OCI-LY3 (cell line): ENCODE measurements around the gene UBE2E1.

Source experiments
- CTCF ChIP-seq: fragments of 200-600, 300-600 bp; sonication (generic); IDR thresholded peaks from 2 replicates; pipeline ENCODE4 v1.5.1; 2014; ENCODE audit warnings: antibody characterized with exemption, low read length, low read depth
- EZH2phosphoT487 ChIP-seq: fragments of 200-600 bp; shearing (Covaris generic); IDR thresholded peaks from 2 replicates; pipeline ENCODE4 v1.6.1; 2018; ENCODE audit warnings: antibody characterized with exemption, mixed run types, low read depth

DNA sequence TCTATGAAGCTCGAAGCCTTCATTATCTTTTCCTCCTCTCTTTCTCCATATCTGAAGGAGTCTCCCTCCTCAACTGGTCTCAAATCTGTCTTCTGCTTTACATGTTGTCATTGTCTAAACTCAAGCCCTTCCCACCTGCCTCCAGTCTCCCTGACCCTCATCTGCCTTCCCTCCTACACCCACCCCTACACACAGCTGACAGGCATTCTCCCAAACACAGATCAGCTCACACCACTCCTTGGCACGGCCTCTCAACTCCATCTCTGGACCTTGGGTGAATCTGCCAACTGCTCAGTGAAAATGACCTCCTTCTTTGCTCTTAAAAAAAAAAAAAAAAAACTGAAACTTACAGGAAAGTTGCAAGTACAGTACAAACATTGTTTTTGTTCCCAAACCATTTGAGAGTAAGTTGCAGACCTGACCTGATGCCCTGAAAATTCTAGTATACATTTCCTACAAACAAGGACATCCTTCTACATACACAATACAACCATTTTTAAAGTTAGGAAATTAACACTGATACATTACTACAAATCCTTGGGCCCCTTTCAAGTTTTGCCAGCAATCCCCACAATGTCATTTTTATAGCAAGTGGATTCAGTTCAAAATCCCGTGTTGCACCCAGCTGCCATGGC is 49.4 kb upstream of the UBE2E1 start:
- TF ChIP-seq CTCF = no peak
- no peak for TF ChIP-seq EZH2phosphoT487
